Caco-2 (cell line): Measurements from ENCODE around the gene CRAMP1. TPM values are rescaled to one million over a fixed set of nuclear protein-coding genes. Genes with fewer than 3 reads are reported as not detected.

Source experiments
- BruUV-seq: library from RNA; stranded (reverse); fragments of 400-500 nt; replicated peaks from 2 replicates; lab custom pipeline; 2021; lab: Mats Ljungman, UMichigan
- CTCF ChIA-PET: fragments of 300-600 bp; sonication (Branson Sonifier 250); formaldehyde crosslinking; loops from one replicate; lab custom pipeline; 2022; ENCODE audit warnings: antibody characterized with exemption; lab: Charles Lee
- POLR2A ChIA-PET: fragments of 300-600 bp; sonication (Branson Sonifier 250); formaldehyde crosslinking; loops from one replicate; lab custom pipeline; 2022; ENCODE audit warnings: antibody characterized with exemption; lab: Charles Lee
- DNase-seq, 2 experiments: peaks; one replicate each; pipeline versions ENCODE4 v3.0.0 to v3.0.0-alpha.2; 2020 to 2022
- H3K27me3 ChIP-seq: replicated peaks from 2 replicates; pipeline ENCODE4 v1.6.0; 2011; ENCODE audit warnings: low read length; ENCODE audit not compliant: control insufficient read depth, insufficient read depth
- H3K36me3 ChIP-seq: 2 replicates; pipeline ENCODE4 v1.5.1; 2011; ENCODE audit warnings: low read length; ENCODE audit not compliant: control insufficient read depth, insufficient read depth
- H3K4me1 ChIP-seq: fragments of 250-450 bp; sonication (Bioruptor Pico); 2 replicates; pipeline ENCODE4 v1.5.1; 2020; ENCODE audit warnings: mild to moderate bottlenecking
- H3K4me3 ChIP-seq: 2 replicates; pipeline ENCODE4 v1.5.1; 2011; ENCODE audit warnings: low read depth, mild to moderate bottlenecking, control low read depth, low read length
- H3K9me3 ChIP-seq: fragments of 250-450 bp; sonication (Bioruptor Pico); 2 replicates; pipeline ENCODE4 v1.5.1; 2020; ENCODE audit warnings: mild to moderate bottlenecking, moderate library complexity
- H3K27ac Mint-ChIP-seq: one replicate; pipeline ENCODE4 v1.8.0; 2022; ENCODE audit warnings: mixed read lengths; ENCODE audit not compliant: unreplicated experiment
- H3K27me3 Mint-ChIP-seq: one replicate; pipeline ENCODE4 v1.8.0; 2022; ENCODE audit warnings: mixed read lengths; ENCODE audit not compliant: insufficient read depth, unreplicated experiment
- H3K36me3 Mint-ChIP-seq: one replicate; pipeline ENCODE4 v1.8.0; 2022; ENCODE audit warnings: mild to moderate bottlenecking, mixed read lengths; ENCODE audit not compliant: insufficient read depth, unreplicated experiment
- H3K4me1 Mint-ChIP-seq: one replicate; pipeline ENCODE4 v1.8.0; 2022; ENCODE audit warnings: low read depth, mixed read lengths; ENCODE audit not compliant: unreplicated experiment
- H3K4me3 Mint-ChIP-seq: one replicate; pipeline ENCODE4 v1.8.0; 2022; ENCODE audit warnings: mild to moderate bottlenecking, moderate library complexity, mixed read lengths; ENCODE audit not compliant: unreplicated experiment
- H3K9me3 Mint-ChIP-seq: one replicate; pipeline ENCODE4 v1.8.0; 2022; ENCODE audit warnings: mixed read lengths; ENCODE audit not compliant: unreplicated experiment
- CTCF ChIP-seq, 2 experiments: fragments of 200-600 bp in 1 of 2; IDR thresholded peaks; 1 replicate in 1 of 2; 2 replicates in 1 of 2; pipeline versions ENCODE4 v1.5.1 to v1.8.0; 2011 to 2022; ENCODE audit warnings: antibody characterized with exemption in 1 of 2, control low read depth in 1 of 2, inconsistent platforms in 1 of 2, low read depth in 1 of 2, low read length in 1 of 2, mild to moderate bottlenecking in 1 of 2, moderate library complexity in 1 of 2; ENCODE audit not compliant: insufficient read depth in 1 of 2, severe bottlenecking in 1 of 2, unreplicated experiment in 1 of 2
- intact Hi-C: fragments of 100-400 bp; cut with micrococcal nuclease; formaldehyde crosslinking; loops from one replicate; pipeline ENCODE4 v1.10.0; 2022; ENCODE audit not compliant: unreplicated experiment
- total RNA-seq: library from RNA; stranded (reverse); gene quantifications from 2 replicates; pipeline ENCODE4 v1.2.3, GENCODE V29; 2022

The CRAMP1 gene
- total RNA-seq, 1 experiment from 2014 or later, result 24.7 TPM

- Histone ChIP-seq H3K4me1 (no peaks in the 10 kb centered on the region), H3K4me3 (no peak overlapping the region), H3K27me3 (no peaks in the 10 kb centered on the region), H3K36me3 (no peaks in the 10 kb centered on the region), H3K9me3 (no peaks in the 10 kb centered on the region)
- no peak for TF ChIP-seq CTCF (IDR thresholded peaks at IDR 0.05; ENCODE audit: insufficient read depth in 1 of 2, low read depth in 1 of 2, low read length in 1 of 2, severe bottlenecking in 1 of 2, unreplicated experiment in 1 of 2)
- Mint-ChIP-seq H3K27ac (no peak overlapping the region), H3K36me3 (no peaks in the 10 kb centered on the region), H3K27me3 (no peaks in the 10 kb centered on the region), H3K4me3 (no peak overlapping the region), H3K4me1 (no peaks in the 10 kb centered on the region), H3K9me3 (no peaks in the 10 kb centered on the region)
- intact Hi-C loops, result no loop called here
- CTCF ChIA-PET, result no interaction called here
- DNase-seq, result no peak
- POLR2A ChIA-PET, result no interaction called here
- BruUV-seq, result no TSS peak
Observed at GRCh38 chr16:1581804-1582203, 30.4 kb upstream of the CRAMP1 start.

GRCh38 chr16:1583180-1583579 lies 29.0 kb upstream of the CRAMP1 start:
- ChIA-PET CTCF (no interaction called here), POLR2A (no interaction called here)
- DNase-seq, result no peak
- Histone ChIP-seq H3K4me1 (no peaks in the 10 kb centered on the region), H3K27me3 (no peaks in the 10 kb centered on the region), H3K4me3 (no peak overlapping the region), H3K36me3 (no peaks in the 10 kb centered on the region), H3K9me3 (no peaks in the 10 kb centered on the region)
- Mint-ChIP-seq H3K4me1 (no peaks in the 10 kb centered on the region), H3K36me3 (no peaks in the 10 kb centered on the region), H3K27ac (no peak overlapping the region), H3K9me3 (no peaks in the 10 kb centered on the region), H3K27me3 (no peaks in the 10 kb centered on the region), H3K4me3 (no peak overlapping the region)
- BruUV-seq, result no TSS peak
- intact Hi-C loops, result no loop called here
- no peak for TF ChIP-seq CTCF (IDR thresholded peaks at IDR 0.05; ENCODE audit: insufficient read depth in 1 of 2, low read depth in 1 of 2, low read length in 1 of 2, severe bottlenecking in 1 of 2, unreplicated experiment in 1 of 2)

GRCh38 chr16:1584926-1585484 lies 27.2 kb upstream of the CRAMP1 start:
- Mint-ChIP-seq H3K27me3 (no peaks in the 10 kb centered on the region), H3K27ac (no peak overlapping the region), H3K9me3 (no peaks in the 10 kb centered on the region), H3K4me1 (no peaks in the 10 kb centered on the region), H3K36me3 (no peaks in the 10 kb centered on the region), H3K4me3 (no peak overlapping the region)
- DNase-seq, result no peak
- ChIA-PET POLR2A (no interaction called here), CTCF (no interaction called here)
- intact Hi-C loops, result no loop called here
- H3K27me3 ChIP-seq, result no peaks in the 10 kb centered on the region
- no peaks in the 10 kb centered on the region for H3K9me3 ChIP-seq
- no peaks in the 10 kb centered on the region for H3K4me1 ChIP-seq
- BruUV-seq, result no TSS peak
- H3K36me3 ChIP-seq, result no peaks in the 10 kb centered on the region
- no peak overlapping the region for H3K4me3 ChIP-seq
- no peak for TF ChIP-seq CTCF (IDR thresholded peaks at IDR 0.05; ENCODE audit: insufficient read depth in 1 of 2, low read depth in 1 of 2, low read length in 1 of 2, severe bottlenecking in 1 of 2, unreplicated experiment in 1 of 2)
